K562 (cell line): ENCODE measurements around the gene COL1A1. TPM values are rescaled to one million over a fixed set of nuclear protein-coding genes. Genes with fewer than 3 reads are reported as not detected.
A peak's percentile ranks its signal among the peaks of the same experiment; 100 is the strongest.

Source experiments
- CEBPG ChIP-seq, 3 experiments: fragments of 200-800 bp in 1 of 3; sonication (Bioruptor generic) in 1 of 3; sonication (generic) in 1 of 3; formaldehyde crosslinking in 1 of 3; IDR thresholded peaks in 2 of 3; conservative IDR thresholded peaks in 1 of 3; 2 replicates each; pipeline versions ENCODE4 v1.6.1 to v1.8.0; 2016 to 2022; ENCODE audit warnings: missing compliant biosample characterization in 2 of 3, missing genetic modification characterization in 2 of 3, mild to moderate bottlenecking in 1 of 3, missing genetic modification reagents in 1 of 3
- CREM ChIP-seq: IDR thresholded peaks from 2 replicates; pipeline ENCODE4 v1.6.1; 2014; ENCODE audit warnings: antibody characterized with exemption, low read depth
- KAT8 ChIP-seq: fragments of 450-650 bp; IDR thresholded peaks from 2 replicates; pipeline ENCODE4 v1.6.1; 2016; ENCODE audit warnings: low read depth, mild to moderate bottlenecking
- LCOR ChIP-seq: sonication (generic); formaldehyde crosslinking; IDR thresholded peaks from 2 replicates; pipeline ENCODE4 v1.8.0; 2022; ENCODE audit warnings: mild to moderate bottlenecking, missing genetic modification reagents
- MCM2 ChIP-seq: fragments of 450-650 bp; IDR thresholded peaks from 2 replicates; pipeline ENCODE4 v1.6.1; 2017; ENCODE audit warnings: low read depth, mild to moderate bottlenecking
- MCM3 ChIP-seq: fragments of 450-650 bp; IDR thresholded peaks from 2 replicates; pipeline ENCODE4 v1.6.1; 2016
- PHB ChIP-seq: fragments of 250-450 bp; sonication (Bioruptor Pico); IDR thresholded peaks from 2 replicates; pipeline ENCODE4 v1.5.0; 2021
- RB1 ChIP-seq: fragments of 450-650 bp; IDR thresholded peaks from 2 replicates; pipeline ENCODE4 v1.6.1; 2017; ENCODE audit warnings: low read depth, mild to moderate bottlenecking
- SMAD4 ChIP-seq: fragments of 250-450 bp; sonication (Bioruptor Pico); conservative IDR thresholded peaks from 2 replicates; pipeline ENCODE4 v1.8.0; 2021; ENCODE audit warnings: inconsistent platforms, mild to moderate bottlenecking, moderate library complexity
- SMARCB1 ChIP-seq: IDR thresholded peaks from 2 replicates; pipeline ENCODE4 v1.6.1; 2011; ENCODE audit warnings: improper control_type of control experiment, low read depth; ENCODE audit not compliant: insufficient read length
- ZNF589 ChIP-seq: fragments of 200-800 bp; sonication (Bioruptor generic); IDR thresholded peaks from 2 replicates; pipeline ENCODE4 v1.6.1; 2016; ENCODE audit warnings: low read depth, missing genetic modification characterization, missing compliant biosample characterization
- ZSCAN32 ChIP-seq: fragments of 450-650 bp; formaldehyde crosslinking; IDR thresholded peaks from 2 replicates; pipeline ENCODE4 v1.4.0; 2020; ENCODE audit warnings: mild to moderate bottlenecking, moderate library complexity
- polyA plus RNA-seq, 8 experiments: library from polyadenylated mRNA; depleted of rRNA in 4 of 8; stranded (reverse) in 5 of 8; unstranded in 3 of 8; fragments of >200 nt; fragmentation: Nextera tagmentation in 2 of 8; fragmentation: Illumina TruSeq in 1 of 8; extraction: Ambion mirVana in 2 of 8; extraction: Trizol in 1 of 8; gene quantifications; 2 replicates each; pipeline versions ENCODE4 v1.2.1 to v1.2.3, GENCODE V29; 2011 to 2014; ENCODE audit warnings: inconsistent platforms in 1 of 8, missing spikeins in 1 of 8
- total RNA-seq, 7 experiments: library from RNA; depleted of rRNA in 6 of 7; stranded (reverse); fragments of >200 nt in 6 of 7; fragmentation: Illumina TruSeq in 2 of 7; extraction: Trizol in 2 of 7; gene quantifications; 2 replicates each; pipeline versions ENCODE4 v1.2.1 to v1.2.3, GENCODE V29; 2011 to 2021; ENCODE audit warnings: low replicate concordance in 1 of 7
- TF ChIP-seq, protein P1 (sequence below): fragments of 250-450 bp; sonication (Bioruptor Pico); IDR thresholded peaks from 2 replicates; pipeline ENCODE4 v1.9.0; 2021; ENCODE audit warnings: mild to moderate bottlenecking
- TF ChIP-seq, protein P2 (sequence below): sonication (generic); formaldehyde crosslinking; IDR thresholded peaks from 2 replicates; pipeline ENCODE4 v1.8.0; 2023; ENCODE audit warnings: mild to moderate bottlenecking, missing genetic modification reagents

COL1A1 gene
- total and polyA plus RNA-seq, 9 of the 15 experiments (the other 6 are each of a cell fraction or from before 2014, with no cell fraction given) = 0.04 to 3.4 (median 0.18) TPM

DNA sequence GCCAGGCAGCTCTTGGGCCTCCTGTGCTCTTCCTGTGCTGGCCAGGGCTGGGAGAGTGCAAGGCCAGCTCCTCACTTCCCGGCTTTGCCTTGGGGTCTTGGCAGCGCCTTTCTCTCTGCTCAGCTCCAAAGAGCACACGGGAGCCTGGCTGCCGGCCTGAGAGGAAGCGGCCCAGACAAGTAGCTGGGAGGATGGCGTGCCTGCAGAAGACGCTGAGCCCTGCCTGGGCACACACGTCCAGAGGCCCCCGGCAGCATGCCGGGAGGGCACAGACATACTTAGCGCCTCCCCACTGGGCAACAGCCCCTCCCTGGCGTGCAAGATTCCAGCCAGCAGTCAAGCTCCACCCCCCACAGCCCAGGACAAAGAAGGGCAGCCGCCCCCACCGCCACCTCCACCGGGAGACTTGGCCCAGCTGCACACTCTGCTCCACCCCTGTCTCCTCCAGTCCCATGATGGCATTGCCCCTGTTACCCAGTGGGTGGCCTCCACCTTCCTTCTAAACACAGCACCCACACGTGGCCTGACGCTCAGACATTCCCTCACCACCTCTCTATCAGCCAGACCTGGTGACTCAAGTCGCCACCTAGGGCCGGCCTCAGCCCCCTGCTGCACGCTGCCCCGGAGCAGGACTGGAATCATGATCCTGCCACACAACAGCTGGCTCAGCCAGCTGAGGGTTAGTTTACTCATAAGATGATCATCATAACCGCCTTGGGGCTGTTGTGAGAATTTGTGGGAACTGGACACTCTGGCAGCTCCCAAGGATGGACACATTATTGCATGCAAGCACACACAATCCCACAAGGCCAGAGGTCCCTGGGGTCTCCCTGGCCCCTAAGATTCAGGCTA lies 23.2 kb downstream of the COL1A1 start (continued):
- TF ChIP-seq, protein P1, sequence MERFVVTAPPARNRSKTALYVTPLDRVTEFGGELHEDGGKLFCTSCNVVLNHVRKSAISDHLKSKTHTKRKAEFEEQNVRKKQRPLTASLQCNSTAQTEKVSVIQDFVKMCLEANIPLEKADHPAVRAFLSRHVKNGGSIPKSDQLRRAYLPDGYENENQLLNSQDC (CRISPR knock-in tag) = no peak
- TF ChIP-seq MCM3 (no peak), PHB (no peak), LCOR (CRISPR knock-in tag) (no peak), CREM (peak; percentile 39; the same call in 1 of the 2 replicates), CEBPG (CRISPR knock-in tag; IDR thresholded peaks at IDR 0.05) (no peak), CEBPG (tag; conservative IDR thresholded peaks at IDR 0.05 in 1 of 2, IDR thresholded peaks at IDR 0.05 in 1 of 2) (no peak), ZSCAN32 (CRISPR knock-in tag) (no peak), ZNF589 (CRISPR knock-in tag) (no peak), KAT8 (no peak), SMAD4 (CRISPR knock-in tag) (peak; percentile 82), MCM2 (no peak), RB1 (peak; percentile 40; the same call in 1 of the 2 replicates), SMARCB1 (no peak)
- TF ChIP-seq, protein P2, sequence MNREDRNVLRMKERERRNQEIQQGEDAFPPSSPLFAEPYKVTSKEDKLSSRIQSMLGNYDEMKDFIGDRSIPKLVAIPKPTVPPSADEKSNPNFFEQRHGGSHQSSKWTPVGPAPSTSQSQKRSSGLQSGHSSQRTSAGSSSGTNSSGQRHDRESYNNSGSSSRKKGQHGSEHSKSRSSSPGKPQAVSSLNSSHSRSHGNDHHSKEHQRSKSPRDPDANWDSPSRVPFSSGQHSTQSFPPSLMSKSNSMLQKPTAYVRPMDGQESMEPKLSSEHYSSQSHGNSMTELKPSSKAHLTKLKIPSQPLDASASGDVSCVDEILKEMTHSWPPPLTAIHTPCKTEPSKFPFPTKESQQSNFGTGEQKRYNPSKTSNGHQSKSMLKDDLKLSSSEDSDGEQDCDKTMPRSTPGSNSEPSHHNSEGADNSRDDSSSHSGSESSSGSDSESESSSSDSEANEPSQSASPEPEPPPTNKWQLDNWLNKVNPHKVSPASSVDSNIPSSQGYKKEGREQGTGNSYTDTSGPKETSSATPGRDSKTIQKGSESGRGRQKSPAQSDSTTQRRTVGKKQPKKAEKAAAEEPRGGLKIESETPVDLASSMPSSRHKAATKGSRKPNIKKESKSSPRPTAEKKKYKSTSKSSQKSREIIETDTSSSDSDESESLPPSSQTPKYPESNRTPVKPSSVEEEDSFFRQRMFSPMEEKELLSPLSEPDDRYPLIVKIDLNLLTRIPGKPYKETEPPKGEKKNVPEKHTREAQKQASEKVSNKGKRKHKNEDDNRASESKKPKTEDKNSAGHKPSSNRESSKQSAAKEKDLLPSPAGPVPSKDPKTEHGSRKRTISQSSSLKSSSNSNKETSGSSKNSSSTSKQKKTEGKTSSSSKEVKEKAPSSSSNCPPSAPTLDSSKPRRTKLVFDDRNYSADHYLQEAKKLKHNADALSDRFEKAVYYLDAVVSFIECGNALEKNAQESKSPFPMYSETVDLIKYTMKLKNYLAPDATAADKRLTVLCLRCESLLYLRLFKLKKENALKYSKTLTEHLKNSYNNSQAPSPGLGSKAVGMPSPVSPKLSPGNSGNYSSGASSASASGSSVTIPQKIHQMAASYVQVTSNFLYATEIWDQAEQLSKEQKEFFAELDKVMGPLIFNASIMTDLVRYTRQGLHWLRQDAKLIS = no peak
